Amniotic epithelial cell (primary cell): Measurements from ENCODE around the gene MYH7B.

Experiments
- DNase-seq: peaks from one replicate; pipeline ENCODE4 v3.0.0-alpha.2; 2010; ENCODE audit warnings: low read depth

The MYH7B gene

GRCh38 chr20:34977365-34978091 is 21.9 kb downstream of the MYH7B start:
- DNase-seq, result no peak

GRCh38 chr20:34978092-34978744 is 22.6 kb downstream of the MYH7B start:
- no peak for DNase-seq

- DNase-seq, result no peak
These were observed 23.9 kb downstream of the MYH7B start for GRCh38 chr20:34979366-34980153.

GRCh38 chr20:34980543-34981233 is 25.0 kb downstream of the MYH7B start:
- DNase-seq, result no peak

- DNase-seq, result no peak
These were observed 26.8 kb downstream of the MYH7B start for GRCh38 chr20:34982270-34983088.

GRCh38 chr20:34983089-34983820 is 27.6 kb downstream of the MYH7B start:
- no peak for DNase-seq

GRCh38 chr20:34983995-34984735 is 28.5 kb downstream of the MYH7B start:
- DNase-seq, result no peak

- DNase-seq, result no peak
These were observed 29.1 kb downstream of the MYH7B start for GRCh38 chr20:34984756-34985261.

GRCh38 chr20:34985461-34986310 is 30.0 kb downstream of the MYH7B start:
- DNase-seq, result no peak

GRCh38 chr20:34986311-34987287 is 30.9 kb downstream of the MYH7B start:
- DNase-seq, result no peak

GRCh38 chr20:34987288-34988190 is 31.9 kb downstream of the MYH7B start:
- DNase-seq, result no peak

- peak; percentile 9 for DNase-seq
These were observed 32.5 kb downstream of the MYH7B start for GRCh38 chr20:34988191-34988540.

- DNase-seq, result no peak
These were observed 33.5 kb downstream of the MYH7B start for GRCh38 chr20:34989118-34989517.

- no peak for DNase-seq
These were observed 34.0 kb downstream of the MYH7B start for GRCh38 chr20:34989670-34990069.

- no peak for DNase-seq
These were observed 34.6 kb downstream of the MYH7B start for GRCh38 chr20:34990231-34990630.

- DNase-seq, result no peak
These were observed 35.1 kb downstream of the MYH7B start for GRCh38 chr20:34990661-34991214.
